GM19023 (cell line): Measurements from ENCODE around the gene SLC7A9.
"Not testable (repeated sequence)": the region's sequence is repeated elsewhere in the genome, so short reads cannot be mapped to it uniquely, and the experiment has no call there.

ENCODE experiments used
- ATAC-seq: cut with Tn5 transposase; IDR thresholded peaks from one replicate; pipeline ENCODE4 v1.9.1; 2021; ENCODE audit warnings: mild to moderate bottlenecking, moderate library complexity; ENCODE audit not compliant: unreplicated experiment

SLC7A9 gene

GRCh38 chr19:32885255-32885654 is 15.7 kb upstream of the SLC7A9 start:
- not testable (repeated sequence) for ATAC-seq

GRCh38 chr19:32881766-32882165 is 12.2 kb upstream of the SLC7A9 start:
- no peak for ATAC-seq

- ATAC-seq, result no peak
Measured at GRCh38 chr19:32880622-32881021, 11.1 kb upstream of the SLC7A9 start.

GRCh38 chr19:32879741-32880140 is 10.2 kb upstream of the SLC7A9 start:
- no peak for ATAC-seq

- no peak for ATAC-seq
Measured at GRCh38 chr19:32878988-32879387, 9.4 kb upstream of the SLC7A9 start.

DNA sequence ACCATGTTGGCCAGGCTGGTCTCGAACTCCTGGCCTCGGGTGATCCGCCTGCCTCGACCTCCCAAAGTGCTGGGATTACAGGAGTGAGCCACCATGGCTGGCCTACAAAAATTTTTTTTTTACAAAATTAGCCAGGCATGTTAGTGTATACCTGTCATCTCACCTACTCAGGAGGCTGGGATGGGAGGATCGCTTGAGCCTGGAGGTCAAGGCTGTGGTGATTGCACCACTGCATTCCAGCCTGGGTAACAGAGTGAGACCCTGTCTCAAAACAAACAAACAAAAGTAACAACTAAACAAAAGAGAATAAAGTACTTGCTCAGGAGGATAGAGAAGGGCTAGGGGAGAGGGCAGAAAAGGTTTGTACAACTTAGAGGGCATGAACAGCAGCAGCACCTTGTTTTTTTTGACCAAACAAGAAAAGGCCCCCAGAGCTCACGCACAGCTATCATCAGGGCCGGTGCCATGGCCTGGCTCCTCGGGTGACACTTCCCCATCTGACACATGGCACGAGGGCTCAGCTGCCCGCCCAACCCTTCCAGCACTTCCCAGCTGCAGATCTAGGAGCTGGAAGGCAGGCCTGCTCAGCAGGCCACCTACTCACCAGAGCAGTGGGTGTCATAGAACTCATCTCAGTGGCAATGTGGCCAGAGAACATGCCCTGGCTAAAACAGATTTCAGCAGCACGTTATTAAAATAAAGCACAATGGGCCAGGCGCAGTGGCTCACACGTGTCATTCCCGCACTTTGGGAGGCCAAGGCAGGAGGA is 8.6 kb upstream of the SLC7A9 start:
- ATAC-seq, result no peak

DNA sequence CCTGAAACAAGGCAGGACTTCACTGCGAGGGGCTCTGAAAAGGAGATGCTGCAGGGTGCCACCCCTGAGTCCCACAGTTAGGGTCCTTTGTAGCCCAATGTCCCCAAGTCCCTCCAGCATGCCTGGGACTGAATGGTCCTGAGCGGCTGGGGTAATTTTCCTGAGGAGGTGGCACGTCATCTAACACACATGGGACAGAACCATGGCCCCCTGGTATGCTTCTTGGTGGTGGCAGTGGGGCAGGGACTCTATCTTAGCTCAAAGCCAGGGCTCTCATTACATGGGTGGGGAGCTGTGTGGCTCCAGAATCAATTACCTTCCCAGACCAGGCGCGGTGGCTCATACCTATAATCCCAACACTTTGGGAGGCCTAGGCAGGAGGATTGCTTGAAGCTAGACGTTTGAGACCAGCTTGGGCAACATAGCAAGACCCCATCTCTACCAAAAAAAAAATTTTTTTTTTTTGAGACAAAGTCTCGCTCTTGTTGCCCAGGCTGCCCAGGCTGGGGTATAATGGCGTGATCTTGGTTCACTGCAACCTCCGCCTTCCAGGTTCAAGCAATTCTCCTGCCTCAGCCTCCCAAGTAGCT is 7.9 kb upstream of the SLC7A9 start:
- no peak for ATAC-seq

- no peak for ATAC-seq
Measured at GRCh38 chr19:32876919-32877285, 7.3 kb upstream of the SLC7A9 start.

DNA sequence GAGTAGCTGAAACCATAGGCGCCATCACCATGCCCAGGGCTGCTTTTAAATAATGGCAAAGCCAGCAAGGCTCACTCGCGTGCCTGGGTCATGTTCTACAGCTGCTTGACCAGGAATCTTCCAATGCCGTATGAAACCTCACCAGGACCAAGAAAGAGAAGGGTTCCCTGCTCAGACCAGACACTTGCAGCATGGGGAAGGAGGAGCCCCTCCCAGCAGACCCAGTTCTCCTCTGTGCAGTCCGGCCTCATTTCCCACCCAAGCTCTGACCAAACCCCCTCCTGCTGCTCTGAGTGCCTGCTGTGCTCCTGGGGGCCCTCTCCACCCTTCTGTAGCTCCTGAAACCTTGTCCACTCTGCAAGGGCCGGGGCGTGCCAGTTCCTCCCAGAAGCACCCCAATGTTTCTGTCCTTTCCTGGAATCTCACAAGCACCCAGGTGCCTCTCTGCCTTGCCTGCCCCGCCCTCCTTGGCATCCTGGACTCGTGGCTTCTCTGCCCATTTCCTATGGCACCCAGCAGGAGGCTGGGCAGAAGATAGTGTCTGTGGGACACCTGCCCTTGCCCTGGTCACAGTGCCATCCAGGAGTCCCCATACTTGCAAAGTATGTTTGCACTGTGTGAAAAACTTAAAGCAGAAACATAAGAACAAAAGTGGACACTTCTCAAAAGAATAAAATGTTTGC is 6.8 kb upstream of the SLC7A9 start:
- ATAC-seq, result no peak

GRCh38 chr19:32875428-32875827 is 5.9 kb upstream of the SLC7A9 start:
- ATAC-seq, result no peak

DNA sequence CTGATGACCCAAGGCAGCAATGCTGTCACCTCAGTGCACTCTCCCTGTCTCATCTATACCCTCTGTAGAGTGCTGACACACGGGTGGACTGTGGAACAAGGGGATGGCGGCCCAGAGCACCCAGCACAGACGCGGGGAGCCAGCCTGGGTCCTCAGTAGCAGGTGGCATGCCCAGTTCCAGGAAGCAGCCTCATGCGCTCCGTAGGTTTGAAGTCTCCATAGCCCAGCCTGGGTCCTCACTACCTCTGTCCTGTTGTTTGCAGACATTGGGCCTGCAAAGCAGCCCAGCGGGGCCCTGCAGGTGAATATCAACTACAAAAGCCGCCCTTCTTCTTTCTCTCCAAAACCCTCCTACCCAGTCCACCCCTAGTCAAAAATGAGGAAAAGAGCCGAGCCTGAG is 5.0 kb upstream of the SLC7A9 start:
- ATAC-seq, result no peak

DNA sequence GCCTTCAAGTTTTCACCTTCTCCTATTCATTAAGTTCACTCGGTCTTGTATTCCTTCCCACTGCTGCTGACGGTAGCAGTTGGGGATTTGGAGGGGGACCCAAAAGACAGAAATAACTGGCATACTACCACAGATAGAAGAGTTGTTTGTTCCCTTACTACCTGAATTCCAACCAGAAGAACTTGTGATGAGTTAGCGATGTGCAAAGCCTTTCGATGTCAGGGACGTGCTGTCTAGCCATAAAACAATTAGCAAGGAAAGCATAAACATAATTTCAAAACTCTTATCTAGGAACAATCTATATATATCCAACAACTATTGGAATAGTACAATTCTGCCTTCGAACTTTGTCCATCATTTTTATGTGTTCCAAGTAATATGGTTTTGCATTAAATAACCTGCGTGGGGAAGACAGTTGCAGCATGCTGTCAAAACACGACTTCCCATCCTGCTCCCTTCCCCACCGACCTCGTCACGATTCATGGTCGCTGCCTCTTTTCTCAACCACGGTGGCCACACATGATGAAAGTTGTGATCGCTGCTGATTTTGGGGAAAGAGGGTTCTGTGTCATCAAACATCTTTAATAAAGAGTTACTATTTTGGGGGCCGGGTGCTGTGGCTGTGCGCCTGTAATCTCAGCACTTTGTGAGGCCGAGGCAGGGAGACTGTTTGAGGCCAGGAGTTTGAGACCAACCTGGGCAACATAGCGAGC is 3.8 kb upstream of the SLC7A9 start:
- no peak for ATAC-seq

GRCh38 chr19:32872391-32872790 is 2.8 kb upstream of the SLC7A9 start:
- ATAC-seq, result no peak

DNA sequence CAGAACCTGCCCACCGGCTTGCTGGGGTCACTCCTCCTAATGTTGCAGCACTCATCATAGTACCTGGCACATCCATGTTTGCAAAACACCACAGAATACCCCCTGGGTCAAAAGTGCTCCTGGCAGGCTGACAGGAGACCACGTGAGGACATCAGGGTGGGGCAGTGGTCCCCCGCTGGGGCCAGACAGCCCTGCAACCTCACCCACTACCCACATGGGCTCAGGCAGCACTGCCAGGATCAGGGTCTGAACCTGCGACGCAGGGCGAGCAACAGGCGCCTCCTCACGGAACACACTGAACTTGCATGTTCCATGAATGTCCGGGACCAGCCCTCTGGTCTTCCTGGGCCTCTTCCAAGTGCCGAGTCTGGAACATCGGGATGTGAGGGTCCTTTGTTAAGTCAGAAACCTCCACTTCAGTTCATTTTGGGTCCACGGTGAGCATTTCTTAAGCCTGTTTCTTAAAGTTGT is 1.4 kb upstream of the SLC7A9 start:
- no peak for ATAC-seq

DNA sequence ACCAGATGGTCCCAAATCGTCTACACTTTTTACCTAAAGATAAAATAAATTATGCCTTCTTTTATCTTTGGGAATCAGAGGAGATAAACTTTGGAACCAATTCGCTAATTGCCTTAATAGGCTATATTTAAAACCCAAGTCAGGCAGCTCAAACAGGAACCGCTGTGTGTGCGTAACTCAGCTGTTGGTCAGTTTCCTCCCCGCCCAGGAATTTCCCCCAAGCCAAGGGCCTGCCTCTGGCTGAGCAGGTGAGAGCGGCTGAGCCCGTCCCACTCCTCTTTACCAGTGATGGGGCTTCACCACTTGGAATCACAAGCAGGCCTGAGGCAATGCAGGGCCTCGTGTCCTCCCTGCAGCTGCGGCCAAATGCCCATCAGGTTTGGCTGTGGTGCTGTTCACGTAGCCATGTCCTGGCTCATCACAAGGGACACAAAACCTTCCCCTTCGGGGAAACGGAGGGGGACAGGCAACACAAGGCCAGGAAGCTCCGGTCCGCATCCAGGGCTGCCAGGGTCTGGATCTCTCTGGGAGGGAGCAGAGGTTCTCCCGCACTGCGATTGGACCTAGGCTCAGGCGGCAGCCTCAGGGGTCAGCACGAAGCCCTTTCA is 503 bp upstream of the SLC7A9 start:
- ATAC-seq, result no peak

DNA sequence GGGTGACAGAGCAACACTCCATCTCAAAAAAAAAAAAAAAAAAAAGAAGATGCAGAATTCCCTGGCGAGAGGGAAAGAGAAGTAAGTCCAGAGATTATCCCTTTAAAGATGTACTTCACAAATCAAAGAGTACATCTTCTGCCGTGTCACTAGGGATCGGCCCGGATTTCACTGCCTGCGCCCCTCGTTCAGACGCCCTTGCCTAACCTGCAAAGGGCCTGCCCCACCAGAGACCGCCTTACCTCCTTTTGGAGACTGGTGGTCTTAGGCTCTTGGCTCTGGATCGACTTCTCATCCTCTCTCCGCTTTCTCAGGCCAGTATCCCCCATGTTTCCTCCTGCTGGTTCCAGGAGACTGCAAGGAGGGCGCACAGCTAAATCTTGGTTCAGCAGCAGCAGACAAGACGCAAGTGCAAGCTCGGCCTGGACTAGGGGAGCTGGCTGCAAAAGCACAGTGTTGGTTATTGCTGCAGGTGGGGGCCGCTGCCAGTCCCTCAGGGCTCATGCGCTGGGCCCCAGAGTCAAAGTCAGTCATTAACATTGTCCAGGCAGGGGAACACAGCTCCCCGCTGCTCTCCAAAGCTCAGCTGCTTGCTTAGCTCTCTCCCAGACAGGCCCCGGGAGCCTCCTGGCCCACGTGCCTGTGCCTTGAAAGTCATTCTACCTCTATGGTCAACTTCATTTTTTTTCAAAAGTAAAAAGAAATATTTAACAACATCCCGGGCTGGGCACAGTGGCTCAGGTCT is 1.2 kb downstream of the SLC7A9 start:
- ATAC-seq, result no peak

GRCh38 chr19:32867436-32867835 is 2.1 kb downstream of the SLC7A9 start:
- ATAC-seq, result not testable (repeated sequence)

- no peak for ATAC-seq
Measured at GRCh38 chr19:32866564-32867265, 2.9 kb downstream of the SLC7A9 start.

- ATAC-seq, result no peak
Measured at GRCh38 chr19:32866061-32866460, 3.5 kb downstream of the SLC7A9 start.

DNA sequence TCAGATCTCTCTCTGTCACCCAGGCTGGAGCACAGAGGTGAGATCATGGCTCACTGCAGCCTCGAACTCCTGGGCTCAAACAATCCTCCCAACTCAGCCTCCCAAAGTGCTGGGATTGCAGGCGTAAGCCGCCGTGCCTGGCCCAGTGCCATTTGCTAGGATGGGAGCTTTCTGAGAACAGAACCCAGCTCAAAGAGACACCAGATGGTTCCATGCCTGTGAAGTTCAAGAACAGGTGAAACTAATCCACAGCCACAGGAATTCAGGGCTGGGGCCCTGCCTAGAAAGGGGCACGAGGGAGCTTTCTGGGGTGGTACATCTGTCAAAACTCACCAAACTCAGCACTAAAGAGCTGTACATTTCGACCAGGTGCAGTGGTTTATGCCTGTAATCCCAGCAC is 4.2 kb downstream of the SLC7A9 start:
- no peak for ATAC-seq
